Aorta (tissue), 5 donors: ENCODE data around the gene WNK3. TPM values are rescaled to one million over a fixed set of nuclear protein-coding genes. Genes with fewer than 3 reads are reported as not detected.

Experiments used
- ATAC-seq: fragments of 200-7000 bp; cut with Tn5 transposase; one replicate; pipeline ENCODE4 v1.9.1; 2022; ENCODE audit warnings: moderate library complexity; ENCODE audit not compliant: low FRiP score
- DNase-seq, 2 donors: peaks; one replicate each; pipeline ENCODE4 v3.0.0-alpha.2; 2020
- H3K27ac ChIP-seq, 2 donors: one replicate each; pipeline ENCODE4 v1.5.1; 2013; ENCODE audit warnings: low read length in 2 of 2, mild to moderate bottlenecking in 2 of 2, moderate library complexity in 2 of 2, control low read depth in 1 of 2, inconsistent platforms in 1 of 2, low read depth in 1 of 2
- H3K27me3 ChIP-seq, 2 donors: one replicate each; pipeline ENCODE4 v1.6.1; 2013; ENCODE audit warnings: control low read depth in 1 of 2, low read length in 1 of 2, mild to moderate bottlenecking in 1 of 2, moderate library complexity in 1 of 2; ENCODE audit not compliant: insufficient read depth in 2 of 2, control insufficient read depth in 1 of 2
- H3K36me3 ChIP-seq, 2 donors: one replicate each; pipeline ENCODE4 v1.6.1; 2013; ENCODE audit warnings: control low read depth in 1 of 2, low read length in 1 of 2, mild to moderate bottlenecking in 1 of 2; ENCODE audit not compliant: insufficient read depth in 2 of 2, control insufficient read depth in 1 of 2
- H3K4me1 ChIP-seq, 2 donors: one replicate each; pipeline ENCODE4 v1.6.1; 2013; ENCODE audit warnings: low read length in 2 of 2, control low read depth in 1 of 2, mild to moderate bottlenecking in 1 of 2, moderate library complexity in 1 of 2; ENCODE audit not compliant: insufficient read depth in 2 of 2, control insufficient read depth in 1 of 2
- H3K4me3 ChIP-seq, 2 donors: one replicate each; pipeline ENCODE4 v1.5.1; 2013; ENCODE audit warnings: low read length in 2 of 2, control low read depth in 1 of 2, mild to moderate bottlenecking in 1 of 2
- H3K9me3 ChIP-seq: one replicate; pipeline ENCODE4 v1.6.1; 2013; ENCODE audit warnings: mild to moderate bottlenecking, low read length; ENCODE audit not compliant: control insufficient read depth
- WGBS, 2 donors: extraction: QIAGEN DNeasy Blood & Tissue Kit; methylation state at CpG; one replicate each; pipeline ENCODE4 v1.1.7; 2013; 5-methylcytosine and 5-hydroxymethylcytosine counted together
- intact Hi-C, 2 donors: fragments of 100-400 bp; cut with DNase I; formaldehyde crosslinking; loops; one replicate each; pipeline versions ENCODE4 v1.14.2 to v1.15.0; 2022
- polyA plus RNA-seq, 2 donors: library from polyadenylated mRNA; stranded (reverse); fragments of 200-250 nt; gene quantifications; one replicate each; pipeline ENCODE4 v1.2.3, GENCODE V29; 2013
- total RNA-seq, 2 donors: library from RNA; stranded (reverse); fragmentation: NEBNext Ultra II Directional; extraction: Animal tissue kit (Norgen Biotek cat#: 25700); gene quantifications; one replicate each; pipeline ENCODE4 v1.2.1, GENCODE V29; 2021
- donor health status: healthy with polysubstance abuse.
- donor health status: Bipolar disorder and iron deficiency.
- donor health status: DM: no; HTN: no; CAD: no.
- donor health status: DM: no; HTN: no; CAD: no.
- donor health status: DM: yes; HTN: yes; CAD: no.

Gene WNK3
- total and polyA plus RNA-seq, 4 donors: under 0.01 to 6.2 (median 1.9) TPM

DNA sequence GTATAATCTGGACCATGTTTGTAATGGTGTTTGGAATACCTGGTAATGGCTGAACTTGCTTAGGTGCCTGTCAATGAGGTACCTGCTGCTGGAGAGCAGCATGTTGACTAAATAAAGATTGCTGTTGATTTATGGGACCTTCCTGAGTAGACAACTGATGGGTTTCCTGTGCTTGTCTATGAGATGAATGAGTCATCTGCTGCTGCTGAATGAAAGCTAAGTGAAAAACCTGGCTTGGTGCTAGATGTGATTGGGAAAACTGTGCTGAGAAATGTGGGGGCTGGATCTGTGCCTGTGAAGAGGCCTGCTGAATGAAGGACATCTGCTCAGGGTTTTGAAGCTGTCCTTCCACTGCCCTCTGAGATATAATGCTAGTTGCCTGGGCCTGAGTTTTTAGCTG is 69.6 kb downstream of the WNK3 start:
- no peak for DNase-seq
- Histone ChIP-seq H3K27me3 (no peaks in the 10 kb centered on the region), H3K4me3 (no peak overlapping the region), H3K9me3 (no peaks in the 10 kb centered on the region), H3K36me3 (no peaks in the 10 kb centered on the region), H3K27ac (no peak overlapping the region), H3K4me1 (no peaks in the 10 kb centered on the region)
- ATAC-seq: no peak
- intact Hi-C loops: no loop called here

- Histone ChIP-seq H3K9me3 (no peaks in the 10 kb centered on the region), H3K36me3 (no peaks in the 10 kb centered on the region), H3K4me3 (no peak overlapping the region), H3K4me1 (no peaks in the 10 kb centered on the region), H3K27me3 (no peaks in the 10 kb centered on the region), H3K27ac (no peak overlapping the region)
- 26 to 48% methylated on average over 1 of the region's 1 CpG for WGBS, 2 donors
- ATAC-seq: no peak
- DNase-seq: no peak
- intact Hi-C loops: no loop called here
These were observed 76.2 kb downstream of the WNK3 start for GRCh38 chrX:54281676-54282075.

DNA sequence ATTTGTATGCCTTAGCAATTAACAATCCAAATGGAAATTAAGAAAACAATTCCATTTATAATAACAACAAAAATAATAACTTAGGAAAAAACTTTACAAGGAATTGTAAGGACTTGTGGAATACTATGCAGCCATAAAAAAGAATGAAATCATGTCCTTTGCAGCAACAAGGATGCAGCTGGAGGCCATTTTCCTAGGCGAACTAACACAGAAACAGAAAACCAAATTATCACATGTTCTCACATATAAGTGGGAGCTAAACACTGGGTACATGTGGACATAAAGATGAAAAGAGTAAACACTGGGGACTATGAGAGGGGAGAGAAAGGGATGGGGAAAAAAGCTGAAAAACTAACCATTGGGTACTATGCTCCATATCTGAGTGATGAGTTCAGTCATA is 77.4 kb downstream of the WNK3 start:
- intact Hi-C loops: no loop called here
- ATAC-seq (no peak), DNase-seq (no peak)
- no peak overlapping the region for H3K27ac ChIP-seq
- WGBS, 2 donors: 63 to 98% methylated on average over 1 of the region's 1 CpG
- no peak overlapping the region for H3K4me3 ChIP-seq
- no peaks in the 10 kb centered on the region for H3K36me3 ChIP-seq
- no peaks in the 10 kb centered on the region for H3K9me3 ChIP-seq
- H3K27me3 ChIP-seq: no peaks in the 10 kb centered on the region
- no peaks in the 10 kb centered on the region for H3K4me1 ChIP-seq

GRCh38 chrX:54271664-54272063 is 86.2 kb downstream of the WNK3 start:
- 76 to 92% methylated on average over 2 of the region's 2 CpGs for WGBS, 2 donors
- Histone ChIP-seq H3K4me3 (no peak overlapping the region), H3K4me1 (no peaks in the 10 kb centered on the region), H3K27ac (no peak overlapping the region), H3K36me3 (no peaks in the 10 kb centered on the region), H3K27me3 (no peaks in the 10 kb centered on the region), H3K9me3 (no peaks in the 10 kb centered on the region)
- DNase-seq (no peak), ATAC-seq (no peak)
- intact Hi-C loops: no loop called here

DNA sequence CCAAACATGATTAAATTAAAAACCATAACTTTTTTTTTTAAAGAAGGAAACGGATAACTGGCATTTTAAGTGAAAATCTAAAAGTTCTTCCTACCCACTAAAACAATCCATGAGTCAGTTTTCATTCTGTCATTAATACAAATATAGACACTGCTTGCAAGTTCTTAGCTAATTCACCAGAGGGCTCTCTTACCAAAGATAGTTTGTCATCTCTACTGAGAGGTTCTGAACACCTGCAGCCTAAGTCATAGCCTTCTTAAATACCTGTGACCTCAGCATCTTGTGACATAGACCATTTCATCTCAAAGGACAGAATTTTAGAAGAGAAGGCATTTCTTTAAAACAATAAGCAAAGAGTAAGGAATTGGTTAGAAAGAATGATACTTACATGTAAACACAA is 109.5 kb downstream of the WNK3 start:
- H3K36me3 ChIP-seq: no peaks in the 10 kb centered on the region
- H3K4me1 ChIP-seq: no peaks in the 10 kb centered on the region
- 10 to 26% methylated on average over 1 of the region's 1 CpG for WGBS, 2 donors
- no peak overlapping the region for H3K27ac ChIP-seq
- H3K4me3 ChIP-seq: no peak overlapping the region
- intact Hi-C loops: no loop called here
- ATAC-seq (no peak), DNase-seq (no peak)
- H3K9me3 ChIP-seq: no peaks in the 10 kb centered on the region
- no peaks in the 10 kb centered on the region for H3K27me3 ChIP-seq

GRCh38 chrX:54246866-54247265 is 111.0 kb downstream of the WNK3 start:
- no peak overlapping the region for H3K27ac ChIP-seq
- DNase-seq: no peak
- ATAC-seq: no peak
- no peaks in the 10 kb centered on the region for H3K27me3 ChIP-seq
- intact Hi-C loops: no loop called here
- no peaks in the 10 kb centered on the region for H3K9me3 ChIP-seq
- H3K36me3 ChIP-seq: no peaks in the 10 kb centered on the region
- H3K4me3 ChIP-seq: no peak overlapping the region
- H3K4me1 ChIP-seq: no peaks in the 10 kb centered on the region

DNA sequence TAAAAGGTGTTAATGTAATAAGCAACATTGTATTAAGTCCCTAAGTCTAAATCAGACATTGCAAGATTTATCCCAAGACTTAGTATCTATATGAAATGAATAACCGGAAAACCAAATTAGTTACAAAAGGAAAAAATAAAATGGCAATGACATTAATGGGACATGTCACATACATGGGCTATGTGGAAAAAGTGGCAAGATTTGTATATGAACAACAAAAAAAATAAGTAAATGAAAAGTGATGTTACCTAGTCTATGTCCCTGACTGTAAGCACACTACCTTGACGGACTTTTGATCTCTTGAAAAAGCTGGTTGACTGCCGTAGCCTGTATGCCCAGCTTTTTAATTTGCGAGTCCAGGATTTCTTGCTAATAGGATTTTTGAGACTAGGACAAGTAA is 119.3 kb downstream of the WNK3 start:
- no peak overlapping the region for H3K4me3 ChIP-seq
- H3K36me3 ChIP-seq: no peaks in the 10 kb centered on the region
- ATAC-seq: no peak
- no peak overlapping the region for H3K27ac ChIP-seq
- H3K27me3 ChIP-seq: no peaks in the 10 kb centered on the region
- intact Hi-C loops: no loop called here
- no peaks in the 10 kb centered on the region for H3K4me1 ChIP-seq
- no peak for DNase-seq
- WGBS, 2 donors: 96 to 99% methylated on average over 4 of the region's 4 CpGs
- H3K9me3 ChIP-seq: no peaks in the 10 kb centered on the region

- Histone ChIP-seq H3K9me3 (no peaks in the 10 kb centered on the region), H3K27me3 (no peaks in the 10 kb centered on the region), H3K36me3 (peaks cover 0 to 2% of the 10 kb centered on the region in 2 donors), H3K4me3 (no peak overlapping the region), H3K4me1 (no peaks in the 10 kb centered on the region), H3K27ac (no peak overlapping the region)
- WGBS, 2 donors: 61 to 78% methylated on average over 4 of the region's 4 CpGs
- no peak for ATAC-seq
- no peak for DNase-seq
- intact Hi-C loops: no loop called here
These were observed 120.8 kb downstream of the WNK3 start for GRCh38 chrX:54237014-54237413.

DNA sequence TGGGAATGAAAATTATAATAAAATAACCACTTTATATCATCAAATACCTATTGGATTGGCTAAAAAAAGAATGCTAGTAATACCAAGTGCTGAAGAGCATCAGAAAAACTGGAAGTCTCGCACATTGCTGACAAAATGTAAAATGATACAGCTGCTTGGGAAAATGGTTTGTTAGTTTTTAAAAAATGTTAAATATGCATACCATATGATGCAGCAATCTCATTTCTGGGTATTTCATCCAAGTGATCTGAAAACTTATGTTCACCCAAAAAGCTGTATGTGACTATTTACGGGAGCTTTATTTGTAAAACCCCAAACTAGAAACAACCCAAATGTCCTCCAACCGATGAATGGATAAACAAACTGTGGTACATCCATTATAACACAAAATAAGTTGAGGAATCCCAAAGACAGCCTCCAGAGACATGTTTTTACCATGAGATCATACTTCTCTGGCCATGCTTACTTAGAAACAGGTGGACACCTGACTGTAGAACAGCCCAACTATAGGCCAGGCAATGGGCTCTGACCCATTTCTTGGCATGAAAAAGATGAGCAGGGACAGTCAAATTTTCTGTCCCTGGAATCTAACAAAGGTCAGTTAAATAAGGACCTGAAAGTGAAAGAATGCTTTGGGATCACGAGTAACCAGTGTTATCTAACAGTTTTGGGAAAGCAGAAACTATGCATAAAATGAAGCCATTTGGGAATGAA is 127.3 kb downstream of the WNK3 start:
- DNase-seq (no peak), ATAC-seq (no peak)
- H3K27ac ChIP-seq: no peak overlapping the region
- intact Hi-C loops: no loop called here
- H3K9me3 ChIP-seq: no peaks in the 10 kb centered on the region
- H3K36me3 ChIP-seq: peaks cover 0 to 2% of the 10 kb centered on the region in 2 donors
- WGBS, 2 donors: 62 to 63% methylated on average over 4 of the region's 4 CpGs
- H3K4me3 ChIP-seq: no peak overlapping the region
- no peaks in the 10 kb centered on the region for H3K4me1 ChIP-seq
- H3K27me3 ChIP-seq: no peaks in the 10 kb centered on the region
